Subcutaneous adipose tissue (tissue), 4 donors: ENCODE results near the gene HNRNPM. TPM values are rescaled to one million over a fixed set of nuclear protein-coding genes. Genes with fewer than 3 reads are reported as not detected.

Experiments used
- CTCF ChIP-seq: fragments of 450-650 bp; IDR thresholded peaks from one replicate; pipeline ENCODE4 v1.5.1; 2016; ENCODE audit warnings: low read depth, mild to moderate bottlenecking, control low read depth, antibody characterized with exemption, moderate library complexity
- total RNA-seq, 4 donors: library from RNA; depleted of rRNA; stranded (reverse); fragments of >200 nt; gene quantifications; one replicate each; pipeline ENCODE4 v1.1.0, GENCODE V29; 2016

The HNRNPM gene
- total RNA-seq, 4 donors from 2014 or later: 58.5 to 105 (median 78.0) TPM

- TF ChIP-seq CTCF: no peak
Observed at GRCh38 chr19:8489561-8490394, 45.0 kb downstream of the HNRNPM start.

- no peak for TF ChIP-seq CTCF
Observed at GRCh38 chr19:8490395-8490760, 45.6 kb downstream of the HNRNPM start.

- no peak for TF ChIP-seq CTCF
Observed at GRCh38 chr19:8490873-8491272, 46.1 kb downstream of the HNRNPM start.

GRCh38 chr19:8491574-8491973 lies 46.8 kb downstream of the HNRNPM start:
- TF ChIP-seq CTCF: no peak

- TF ChIP-seq CTCF: no peak
Observed at GRCh38 chr19:8494158-8494557, 49.4 kb downstream of the HNRNPM start.

- TF ChIP-seq CTCF: no peak
Observed at GRCh38 chr19:8498295-8498694, 53.5 kb downstream of the HNRNPM start.

- no peak for TF ChIP-seq CTCF
Observed at GRCh38 chr19:8499048-8499833, 54.5 kb downstream of the HNRNPM start.
